GM19099 (cell line): Measurements from ENCODE around the gene OR51B6.

Experiments used
- POLR2A ChIP-seq: IDR thresholded peaks from 3 replicates; pipeline ENCODE4 v1.6.1; 2011; ENCODE audit warnings: low read depth; ENCODE audit not compliant: insufficient read length; ENCODE audit errors: extremely low read depth

The OR51B6 gene

GRCh38 chr11:5351208-5351607 is at the start of gene OR51B6:
OR51B6 (plus strand) TSS chr11:5351508; CDS start chr11:5351508, 0 bp downstream.
- no peak for TF ChIP-seq POLR2A

GRCh38 chr11:5301846-5302245 is 49.5 kb upstream of the OR51B6 start, which contains the start of gene OR51B4:
OR51B4 (minus strand) TSS chr11:5301946; CDS start chr11:5301946, 0 bp downstream.
- no peak for TF ChIP-seq POLR2A

- TF ChIP-seq POLR2A, result no peak
Measured at GRCh38 chr11:5303626-5304025, 47.7 kb upstream of the OR51B6 start.

GRCh38 chr11:5304046-5304445 is 47.3 kb upstream of the OR51B6 start:
- no peak for TF ChIP-seq POLR2A

GRCh38 chr11:5307256-5308019 is 43.9 kb upstream of the OR51B6 start:
- TF ChIP-seq POLR2A, result no peak

- no peak for TF ChIP-seq POLR2A
Measured at GRCh38 chr11:5310423-5310822, 40.9 kb upstream of the OR51B6 start.

GRCh38 chr11:5317292-5317691 is 34.0 kb upstream of the OR51B6 start:
- no peak for TF ChIP-seq POLR2A

- TF ChIP-seq POLR2A, result no peak
Measured at GRCh38 chr11:5324197-5324596, 27.1 kb upstream of the OR51B6 start, which contains the start of gene OR51B2. OR51B2 (minus strand) TSS chr11:5324297; CDS start chr11:5324297, 0 bp downstream.

- no peak for TF ChIP-seq POLR2A
Measured at GRCh38 chr11:5335170-5335569, 16.1 kb upstream of the OR51B6 start.

GRCh38 chr11:5336331-5336730 is 15.0 kb upstream of the OR51B6 start:
- no peak for TF ChIP-seq POLR2A

GRCh38 chr11:5339771-5340322 is 11.5 kb upstream of the OR51B6 start:
- no peak for TF ChIP-seq POLR2A

GRCh38 chr11:5343474-5344335 is 7.6 kb upstream of the OR51B6 start, which contains the start of gene OR51B5:
OR51B5 (minus strand) TSS chr11:5343524; CDS start chr11:5343524, 0 bp downstream.
- TF ChIP-seq POLR2A, result no peak

GRCh38 chr11:5345831-5346230 is 5.5 kb upstream of the OR51B6 start:
- TF ChIP-seq POLR2A, result no peak

GRCh38 chr11:5348551-5349194 is 2.6 kb upstream of the OR51B6 start:
- TF ChIP-seq POLR2A, result no peak

GRCh38 chr11:5349550-5349949 is 1.8 kb upstream of the OR51B6 start:
- TF ChIP-seq POLR2A, result no peak
